ENCODE data around the gene TMA7.
A peak's percentile ranks its signal among the peaks of the same experiment; 100 is the strongest.
"Not testable (repeated sequence)": the region's sequence is repeated elsewhere in the genome, so short reads cannot be mapped to it uniquely, and the experiment has no call there.

Gene TMA7

GRCh38 chr3:48437812-48438211 is 2.2 kb upstream of the TMA7 start:
- no peak for DNase-seq

GRCh38 chr3:48440590-48440958 is 517 bp downstream of the TMA7 start:
- peak; percentile 15 for DNase-seq

GRCh38 chr3:48441940-48442339 is 1.9 kb downstream of the TMA7 start:
- no peak for DNase-seq

GRCh38 chr3:48445277-48445882 is 5.3 kb downstream of the TMA7 start:
- no peak for DNase-seq

- DNase-seq, result peak; percentile 27
These were observed 6.0 kb downstream of the TMA7 start for GRCh38 chr3:48446043-48446424.

GRCh38 chr3:48446425-48447193 is 6.6 kb downstream of the TMA7 start, which contains the start of gene ATRIP:
TSS of gene ATRIP (plus strand) at chr3:48446737. CDS start at chr3:48446846, 109 bp downstream.
- DNase-seq, result peak; percentile 86

GRCh38 chr3:48451270-48451669 is 11.2 kb downstream of the TMA7 start:
- DNase-seq, result no peak

GRCh38 chr3:48456456-48456855 is 16.4 kb downstream of the TMA7 start:
- peak; percentile 15 for DNase-seq

- no peak for DNase-seq
These were observed 19.3 kb downstream of the TMA7 start for GRCh38 chr3:48459331-48459730.

GRCh38 chr3:48459773-48460516 is 19.9 kb downstream of the TMA7 start:
- no peak for DNase-seq

GRCh38 chr3:48460517-48460902 is 20.5 kb downstream of the TMA7 start:
- no peak for DNase-seq

- DNase-seq, result not testable (repeated sequence)
These were observed 21.7 kb downstream of the TMA7 start for GRCh38 chr3:48461767-48462166.

GRCh38 chr3:48463703-48464102 is 23.6 kb downstream of the TMA7 start:
- no peak for DNase-seq

- no peak for DNase-seq
These were observed 24.7 kb downstream of the TMA7 start for GRCh38 chr3:48464713-48465221.

GRCh38 chr3:48465237-48465530 is 25.1 kb downstream of the TMA7 start:
- DNase-seq, result no peak

GRCh38 chr3:48465531-48466378 is 25.7 kb downstream of the TMA7 start:
- peak; percentile 95 for DNase-seq

GRCh38 chr3:48466386-48467109 is 26.5 kb downstream of the TMA7 start:
- no peak for DNase-seq

GRCh38 chr3:48467110-48467454 is 27.0 kb downstream of the TMA7 start:
- no peak for DNase-seq

GRCh38 chr3:48467473-48468267 is 27.6 kb downstream of the TMA7 start:
- DNase-seq, result no peak

- DNase-seq, result no peak
These were observed 28.3 kb downstream of the TMA7 start for GRCh38 chr3:48468329-48468731.

Data from NCI-H146 (cell line).